Upper lobe of right lung (tissue), 1 donor: Measurements from ENCODE around the gene MROH8. TPM values are rescaled to one million over a fixed set of nuclear protein-coding genes. Genes with fewer than 3 reads are reported as not detected.
A peak's percentile ranks its signal among the peaks of the same experiment; 100 is the strongest.

Experiments
- ATAC-seq: fragments of 200-7000 bp; cut with Tn5 transposase; one replicate; pipeline ENCODE4 v1.9.1; 2020; ENCODE audit warnings: mild to moderate bottlenecking, moderate library complexity
- DNase-seq: peaks from one replicate; pipeline ENCODE4 v3.0.0-alpha.2; 2020
- H3K27ac ChIP-seq: fragments of 200-600 bp; one replicate; pipeline ENCODE4 v1.8.0; 2022
- H3K27me3 ChIP-seq: fragments of 200-600 bp; one replicate; pipeline ENCODE4 v1.8.0; 2022; ENCODE audit warnings: mild to moderate bottlenecking
- H3K36me3 ChIP-seq: fragments of 200-600 bp; one replicate; pipeline ENCODE4 v1.8.0; 2022
- H3K4me1 ChIP-seq: fragments of 200-600 bp; one replicate; pipeline ENCODE4 v1.8.0; 2022
- H3K4me3 ChIP-seq: fragments of 200-600 bp; one replicate; pipeline ENCODE4 v1.8.0; 2022; ENCODE audit warnings: mild to moderate bottlenecking
- H3K9me3 ChIP-seq: fragments of 200-600 bp; one replicate; pipeline ENCODE4 v1.8.0; 2022
- CTCF ChIP-seq: fragments of 200-600 bp; IDR thresholded peaks from one replicate; pipeline ENCODE4 v1.8.0; 2022; ENCODE audit warnings: antibody characterized with exemption
- intact Hi-C: fragments of 100-400 bp; cut with DNase I; formaldehyde crosslinking; loops from one replicate; pipeline ENCODE4 v1.11.0; 2022
- total RNA-seq: library from RNA; stranded (reverse); fragmentation: NEBNext Ultra II Directional; extraction: Animal tissue kit (Norgen Biotek cat#: 25700); gene quantifications from one replicate; pipeline ENCODE4 v1.2.1, GENCODE V29; 2021
- donor health status: DM: no; HTN: yes; CAD: no; lungs with severe emphysema.

The MROH8 gene
- total RNA-seq, 1 donor from 2014 or later: 1.5 TPM

- TF ChIP-seq CTCF: no peak
- ATAC-seq (peak; percentile 97), DNase-seq (no peak)
- Histone ChIP-seq H3K4me1 (peaks cover 4% of the 10 kb centered on the region), H3K9me3 (no peaks in the 10 kb centered on the region), H3K36me3 (peaks cover 85% of the 10 kb centered on the region), H3K4me3 (no peak overlapping the region), H3K27me3 (no peaks in the 10 kb centered on the region), H3K27ac (no peak overlapping the region)
- intact Hi-C loops: no loop called here
Measured at GRCh38 chr20:37223053-37223452, 43.7 kb upstream of the MROH8 start.

GRCh38 chr20:37222086-37222485, 42.7 kb upstream of the MROH8 start:
- DNase-seq: no peak
- no peaks in the 10 kb centered on the region for H3K9me3 ChIP-seq
- H3K36me3 ChIP-seq: peaks cover 85% of the 10 kb centered on the region
- no peak overlapping the region for H3K4me3 ChIP-seq
- no peak for ATAC-seq
- intact Hi-C loops: no loop called here
- H3K27ac ChIP-seq: no peak overlapping the region
- no peaks in the 10 kb centered on the region for H3K27me3 ChIP-seq
- peaks cover 2% of the 10 kb centered on the region for H3K4me1 ChIP-seq
- TF ChIP-seq CTCF: no peak

GRCh38 chr20:37220731-37221130, 41.4 kb upstream of the MROH8 start:
- ATAC-seq (peak; percentile 25), DNase-seq (no peak)
- Histone ChIP-seq H3K27ac (no peak overlapping the region), H3K9me3 (no peaks in the 10 kb centered on the region), H3K36me3 (peaks cover 85% of the 10 kb centered on the region), H3K4me1 (no peaks in the 10 kb centered on the region), H3K4me3 (no peak overlapping the region), H3K27me3 (no peaks in the 10 kb centered on the region)
- TF ChIP-seq CTCF: no peak
- intact Hi-C loops: no loop called here

GRCh38 chr20:37219751-37220668, 40.7 kb upstream of the MROH8 start:
- Histone ChIP-seq H3K9me3 (no peaks in the 10 kb centered on the region), H3K27ac (no peak overlapping the region), H3K36me3 (peaks cover 85% of the 10 kb centered on the region), H3K4me3 (no peak overlapping the region), H3K4me1 (no peaks in the 10 kb centered on the region), H3K27me3 (no peaks in the 10 kb centered on the region)
- intact Hi-C loops: no loop called here
- ATAC-seq: no peak
- TF ChIP-seq CTCF: no peak
- DNase-seq: no peak

GRCh38 chr20:37218976-37219375, 39.6 kb upstream of the MROH8 start:
- Histone ChIP-seq H3K9me3 (no peaks in the 10 kb centered on the region), H3K4me1 (no peaks in the 10 kb centered on the region), H3K27ac (no peak overlapping the region), H3K36me3 (peaks cover 85% of the 10 kb centered on the region), H3K4me3 (no peak overlapping the region), H3K27me3 (no peaks in the 10 kb centered on the region)
- intact Hi-C loops: no loop called here
- ATAC-seq (no peak), DNase-seq (no peak)
- TF ChIP-seq CTCF: no peak
